Epithelial cell of proximal tubule (primary cell): Measurements from ENCODE around the gene DST. TPM values are rescaled to one million over a fixed set of nuclear protein-coding genes. Genes with fewer than 3 reads are reported as not detected.

ENCODE experiments used
- DNase-seq: peaks from one replicate; pipeline ENCODE4 v3.0.0-alpha.2; 2011; ENCODE audit warnings: low read depth
- H3K4me3 ChIP-seq: 2 replicates; pipeline ENCODE4 v1.5.1; 2011; ENCODE audit warnings: low read depth, mild to moderate bottlenecking, low read length
- total RNA-seq: library from RNA; depleted of rRNA; stranded (reverse); fragments of >200 nt; gene quantifications from 2 replicates; pipeline ENCODE4 v1.2.3, GENCODE V29; 2015
- TF ChIP-seq, protein P1 (sequence below): conservative IDR thresholded peaks from 2 replicates; pipeline ENCODE4 v1.5.1; 2012; ENCODE audit warnings: low read depth, mild to moderate bottlenecking, low read length

The DST gene
- total RNA-seq, 1 donor from 2014 or later = 97.7 TPM

DNA sequence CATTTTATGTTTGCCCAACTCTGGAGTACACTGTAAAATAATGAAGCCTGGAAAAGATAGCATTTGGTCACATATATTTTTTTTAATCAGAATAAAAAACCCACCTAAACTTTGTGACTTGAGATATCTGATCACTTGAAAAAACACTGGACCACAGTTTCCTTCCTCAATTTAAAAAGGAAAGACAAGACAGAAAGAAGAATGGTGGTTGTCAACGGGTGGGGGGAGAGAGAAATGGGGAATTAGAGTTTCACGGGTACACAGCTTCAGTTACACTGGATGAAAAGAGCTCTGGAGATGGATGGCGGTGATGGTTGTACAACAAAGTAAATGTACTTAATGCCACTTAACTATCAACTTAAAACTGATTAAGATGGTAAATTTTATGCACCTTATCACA, 14.7 kb upstream of the DST start:
- no peak overlapping the region for H3K4me3 ChIP-seq
- TF ChIP-seq, protein P1, sequence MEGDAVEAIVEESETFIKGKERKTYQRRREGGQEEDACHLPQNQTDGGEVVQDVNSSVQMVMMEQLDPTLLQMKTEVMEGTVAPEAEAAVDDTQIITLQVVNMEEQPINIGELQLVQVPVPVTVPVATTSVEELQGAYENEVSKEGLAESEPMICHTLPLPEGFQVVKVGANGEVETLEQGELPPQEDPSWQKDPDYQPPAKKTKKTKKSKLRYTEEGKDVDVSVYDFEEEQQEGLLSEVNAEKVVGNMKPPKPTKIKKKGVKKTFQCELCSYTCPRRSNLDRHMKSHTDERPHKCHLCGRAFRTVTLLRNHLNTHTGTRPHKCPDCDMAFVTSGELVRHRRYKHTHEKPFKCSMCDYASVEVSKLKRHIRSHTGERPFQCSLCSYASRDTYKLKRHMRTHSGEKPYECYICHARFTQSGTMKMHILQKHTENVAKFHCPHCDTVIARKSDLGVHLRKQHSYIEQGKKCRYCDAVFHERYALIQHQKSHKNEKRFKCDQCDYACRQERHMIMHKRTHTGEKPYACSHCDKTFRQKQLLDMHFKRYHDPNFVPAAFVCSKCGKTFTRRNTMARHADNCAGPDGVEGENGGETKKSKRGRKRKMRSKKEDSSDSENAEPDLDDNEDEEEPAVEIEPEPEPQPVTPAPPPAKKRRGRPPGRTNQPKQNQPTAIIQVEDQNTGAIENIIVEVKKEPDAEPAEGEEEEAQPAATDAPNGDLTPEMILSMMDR = no peak
- DNase-seq = no peak

DNA sequence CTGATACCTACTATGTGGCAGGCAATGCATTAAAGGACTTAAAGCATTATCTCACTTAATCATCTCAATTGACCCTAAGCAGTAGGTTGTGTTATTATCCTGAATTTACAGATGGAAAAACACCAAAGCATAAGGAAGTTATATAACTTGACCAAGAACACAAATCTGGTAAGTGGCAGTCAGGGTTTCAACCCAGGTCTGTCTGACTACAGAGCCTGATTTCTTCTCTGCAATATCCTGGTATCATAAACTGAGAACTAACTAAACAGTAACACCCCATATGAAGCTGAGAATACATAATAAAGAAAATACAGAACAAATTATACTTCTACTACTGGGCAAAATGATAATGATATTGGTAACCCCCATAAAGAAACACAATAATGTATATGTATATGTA, 13.8 kb upstream of the DST start:
- TF ChIP-seq, protein P1 = no peak
- DNase-seq = no peak
- no peak overlapping the region for H3K4me3 ChIP-seq

DNA sequence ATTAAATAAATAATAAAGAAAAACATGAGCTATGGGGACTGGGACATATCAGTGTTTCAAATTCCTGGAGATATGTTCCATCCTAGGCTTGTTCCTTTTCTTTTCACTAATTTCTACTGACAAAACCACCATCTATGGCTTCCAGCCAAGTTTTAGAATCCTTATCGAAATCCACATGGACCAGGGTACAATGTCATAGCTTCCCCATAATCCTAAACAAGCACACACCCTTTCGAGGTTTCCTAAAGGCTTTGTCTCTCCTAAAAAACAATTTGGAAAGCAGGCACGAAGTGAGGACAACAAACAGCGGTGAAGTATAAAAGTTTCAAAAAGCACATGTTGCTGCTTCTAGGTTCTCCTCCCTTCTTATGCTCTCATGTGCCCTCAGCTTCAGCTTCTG, 13.3 kb upstream of the DST start:
- no peak overlapping the region for H3K4me3 ChIP-seq
- TF ChIP-seq, protein P1 = no peak
- no peak for DNase-seq

DNA sequence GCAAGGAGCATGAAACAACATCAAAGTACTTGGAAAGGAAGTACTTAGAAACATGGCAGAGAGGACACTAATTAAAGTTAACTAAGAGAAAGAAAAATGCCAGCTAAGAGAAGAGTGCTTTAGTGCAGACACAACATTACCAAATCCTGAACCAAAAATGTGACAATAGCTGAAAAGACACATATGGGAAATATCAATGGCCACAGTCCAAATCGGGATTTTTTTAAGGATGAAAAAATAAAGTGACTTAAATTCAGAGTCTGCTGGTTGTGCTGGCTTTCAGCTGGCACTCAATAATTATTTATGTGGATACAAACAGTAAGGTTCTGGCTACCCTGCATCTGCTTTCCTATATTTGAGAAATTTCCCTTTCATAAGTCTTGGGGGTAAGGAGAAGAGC, 12.6 kb upstream of the DST start:
- TF ChIP-seq, protein P1 = no peak
- no peak for DNase-seq

DNA sequence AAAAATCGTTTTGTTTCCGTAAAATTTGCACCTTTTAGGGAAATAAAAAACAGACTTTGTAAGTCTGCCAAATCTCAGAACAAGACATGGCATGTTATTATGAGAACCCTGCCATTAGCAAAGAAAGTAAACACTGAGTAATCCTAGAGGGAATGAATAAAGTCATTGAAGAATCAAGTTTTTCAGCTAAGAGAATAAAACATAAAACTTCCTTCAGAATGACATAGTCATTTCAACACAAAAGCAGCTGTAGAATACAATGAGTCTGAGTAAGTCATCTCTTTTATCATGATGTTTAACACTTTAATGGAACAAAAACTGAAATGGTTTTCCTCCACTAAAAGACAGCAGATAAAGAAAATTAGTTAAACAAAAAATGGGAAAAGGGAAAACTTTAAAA, 10.3 kb upstream of the DST start:
- TF ChIP-seq, protein P1 = no peak
- H3K4me3 ChIP-seq = no peak overlapping the region
- no peak for DNase-seq

More for the DNA sequence above, 12.6 kb upstream of the DST start:
- no peak overlapping the region for H3K4me3 ChIP-seq

DNA sequence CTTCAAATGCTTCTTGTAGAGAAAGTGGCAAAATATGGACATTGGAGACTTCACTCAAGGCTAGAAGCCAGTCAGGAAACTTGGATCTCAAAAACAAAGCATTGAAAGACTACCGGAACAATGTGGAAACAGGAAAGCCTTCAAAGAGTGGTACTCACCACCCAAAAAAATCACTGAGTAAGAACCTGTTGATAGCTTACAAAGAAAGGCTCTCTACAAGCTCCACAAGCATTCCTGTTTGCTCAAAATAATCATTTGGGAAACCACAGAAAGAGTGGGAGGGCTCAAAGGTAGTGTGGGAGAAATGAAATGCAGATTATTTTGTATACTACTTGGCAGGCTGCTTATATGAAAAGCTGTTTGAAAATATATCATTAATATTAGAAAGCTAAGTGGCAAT, 9.5 kb upstream of the DST start:
- H3K4me3 ChIP-seq = no peak overlapping the region
- no peak for DNase-seq
- TF ChIP-seq, protein P1 = no peak

DNA sequence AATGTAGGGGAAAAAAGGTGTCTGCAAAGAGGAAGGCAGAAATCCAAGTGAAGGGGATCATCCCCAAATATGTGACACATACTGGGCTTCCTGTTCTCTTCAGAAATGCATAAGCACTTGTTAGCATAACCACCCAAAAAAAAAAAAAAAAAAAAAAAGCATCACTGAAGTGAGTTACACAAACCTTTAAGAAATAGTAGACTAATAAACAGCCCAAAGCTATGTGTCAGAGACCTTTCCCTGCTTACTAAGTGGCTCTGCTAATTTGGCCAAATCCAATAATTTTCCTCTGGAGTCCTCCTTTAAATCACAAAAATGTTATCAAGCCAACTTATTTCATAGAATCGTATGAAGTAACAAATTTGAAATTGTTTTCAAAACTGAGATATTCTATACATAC, 7.5 kb upstream of the DST start:
- no peak for DNase-seq
- H3K4me3 ChIP-seq = no peak overlapping the region
- TF ChIP-seq, protein P1 = no peak
